GM23338 (cell line): Measurements from ENCODE around the gene MFNG.

Experiments used
- JUNB ChIP-seq: IDR thresholded peaks from one replicate; pipeline ENCODE4 v1.6.1; 2016; ENCODE audit warnings: antibody characterized with exemption; ENCODE audit not compliant: unreplicated experiment
- POLR2AphosphoS5 ChIP-seq: IDR thresholded peaks from 2 replicates; pipeline ENCODE4 v1.6.1; 2016; ENCODE audit warnings: antibody characterized with exemption, low read depth
- STAT1 ChIP-seq: IDR thresholded peaks from one replicate; pipeline ENCODE4 v1.6.1; 2016; ENCODE audit warnings: antibody characterized with exemption; ENCODE audit not compliant: unreplicated experiment
- TF ChIP-seq, protein P1 (sequence below): IDR thresholded peaks from one replicate; pipeline ENCODE4 v1.6.1; 2018; ENCODE audit warnings: antibody characterized with exemption; ENCODE audit not compliant: unreplicated experiment
- TF ChIP-seq, protein P2 (sequence below), 2 experiments: fragments of 200-600 bp in 1 of 2; sonication (generic) in 1 of 2; conservative IDR thresholded peaks; 2 replicates each; pipeline versions ENCODE4 v1.5.1 to v1.6.1; 2016 to 2017; ENCODE audit warnings: antibody characterized with exemption in 2 of 2, low read depth in 2 of 2, mild to moderate bottlenecking in 2 of 2, moderate library complexity in 1 of 2
- TF ChIP-seq, protein P3 (sequence below): fragments of 250-450 bp; sonication (Bioruptor Pico); IDR thresholded peaks from 2 replicates; pipeline ENCODE4 v1.5.0; 2020; ENCODE audit warnings: mild to moderate bottlenecking, moderate library complexity

DNA sequence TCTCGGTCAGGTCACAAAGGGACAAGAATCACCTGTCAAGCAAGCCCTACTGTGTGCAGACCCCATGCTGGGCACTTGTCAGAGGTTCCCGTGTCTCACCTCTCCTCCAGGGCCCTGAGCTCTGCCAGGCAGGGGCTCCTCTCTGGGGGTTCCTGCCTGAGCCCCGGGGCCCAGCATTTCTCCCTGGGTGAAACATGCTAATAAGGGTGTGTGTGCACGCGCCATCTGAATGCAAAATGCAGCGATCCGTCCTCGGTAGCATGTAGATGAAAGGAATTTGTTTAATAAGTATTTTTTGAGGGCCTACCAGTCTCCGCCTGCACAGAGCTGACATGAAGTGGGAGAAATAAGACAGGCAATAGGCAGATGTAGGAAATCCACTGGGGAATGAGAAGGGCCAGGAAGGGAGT lies 64.7 kb downstream of the MFNG start:
- TF ChIP-seq, protein P1, sequence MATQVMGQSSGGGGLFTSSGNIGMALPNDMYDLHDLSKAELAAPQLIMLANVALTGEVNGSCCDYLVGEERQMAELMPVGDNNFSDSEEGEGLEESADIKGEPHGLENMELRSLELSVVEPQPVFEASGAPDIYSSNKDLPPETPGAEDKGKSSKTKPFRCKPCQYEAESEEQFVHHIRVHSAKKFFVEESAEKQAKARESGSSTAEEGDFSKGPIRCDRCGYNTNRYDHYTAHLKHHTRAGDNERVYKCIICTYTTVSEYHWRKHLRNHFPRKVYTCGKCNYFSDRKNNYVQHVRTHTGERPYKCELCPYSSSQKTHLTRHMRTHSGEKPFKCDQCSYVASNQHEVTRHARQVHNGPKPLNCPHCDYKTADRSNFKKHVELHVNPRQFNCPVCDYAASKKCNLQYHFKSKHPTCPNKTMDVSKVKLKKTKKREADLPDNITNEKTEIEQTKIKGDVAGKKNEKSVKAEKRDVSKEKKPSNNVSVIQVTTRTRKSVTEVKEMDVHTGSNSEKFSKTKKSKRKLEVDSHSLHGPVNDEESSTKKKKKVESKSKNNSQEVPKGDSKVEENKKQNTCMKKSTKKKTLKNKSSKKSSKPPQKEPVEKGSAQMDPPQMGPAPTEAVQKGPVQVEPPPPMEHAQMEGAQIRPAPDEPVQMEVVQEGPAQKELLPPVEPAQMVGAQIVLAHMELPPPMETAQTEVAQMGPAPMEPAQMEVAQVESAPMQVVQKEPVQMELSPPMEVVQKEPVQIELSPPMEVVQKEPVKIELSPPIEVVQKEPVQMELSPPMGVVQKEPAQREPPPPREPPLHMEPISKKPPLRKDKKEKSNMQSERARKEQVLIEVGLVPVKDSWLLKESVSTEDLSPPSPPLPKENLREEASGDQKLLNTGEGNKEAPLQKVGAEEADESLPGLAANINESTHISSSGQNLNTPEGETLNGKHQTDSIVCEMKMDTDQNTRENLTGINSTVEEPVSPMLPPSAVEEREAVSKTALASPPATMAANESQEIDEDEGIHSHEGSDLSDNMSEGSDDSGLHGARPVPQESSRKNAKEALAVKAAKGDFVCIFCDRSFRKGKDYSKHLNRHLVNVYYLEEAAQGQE = no peak
- TF ChIP-seq, protein P2, sequence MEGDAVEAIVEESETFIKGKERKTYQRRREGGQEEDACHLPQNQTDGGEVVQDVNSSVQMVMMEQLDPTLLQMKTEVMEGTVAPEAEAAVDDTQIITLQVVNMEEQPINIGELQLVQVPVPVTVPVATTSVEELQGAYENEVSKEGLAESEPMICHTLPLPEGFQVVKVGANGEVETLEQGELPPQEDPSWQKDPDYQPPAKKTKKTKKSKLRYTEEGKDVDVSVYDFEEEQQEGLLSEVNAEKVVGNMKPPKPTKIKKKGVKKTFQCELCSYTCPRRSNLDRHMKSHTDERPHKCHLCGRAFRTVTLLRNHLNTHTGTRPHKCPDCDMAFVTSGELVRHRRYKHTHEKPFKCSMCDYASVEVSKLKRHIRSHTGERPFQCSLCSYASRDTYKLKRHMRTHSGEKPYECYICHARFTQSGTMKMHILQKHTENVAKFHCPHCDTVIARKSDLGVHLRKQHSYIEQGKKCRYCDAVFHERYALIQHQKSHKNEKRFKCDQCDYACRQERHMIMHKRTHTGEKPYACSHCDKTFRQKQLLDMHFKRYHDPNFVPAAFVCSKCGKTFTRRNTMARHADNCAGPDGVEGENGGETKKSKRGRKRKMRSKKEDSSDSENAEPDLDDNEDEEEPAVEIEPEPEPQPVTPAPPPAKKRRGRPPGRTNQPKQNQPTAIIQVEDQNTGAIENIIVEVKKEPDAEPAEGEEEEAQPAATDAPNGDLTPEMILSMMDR (conservative IDR thresholded peaks at IDR 0.05; ENCODE audit: low read depth in 2 of 2) = no peak
- TF ChIP-seq POLR2AphosphoS5 = no peak
- TF ChIP-seq, protein P3, sequence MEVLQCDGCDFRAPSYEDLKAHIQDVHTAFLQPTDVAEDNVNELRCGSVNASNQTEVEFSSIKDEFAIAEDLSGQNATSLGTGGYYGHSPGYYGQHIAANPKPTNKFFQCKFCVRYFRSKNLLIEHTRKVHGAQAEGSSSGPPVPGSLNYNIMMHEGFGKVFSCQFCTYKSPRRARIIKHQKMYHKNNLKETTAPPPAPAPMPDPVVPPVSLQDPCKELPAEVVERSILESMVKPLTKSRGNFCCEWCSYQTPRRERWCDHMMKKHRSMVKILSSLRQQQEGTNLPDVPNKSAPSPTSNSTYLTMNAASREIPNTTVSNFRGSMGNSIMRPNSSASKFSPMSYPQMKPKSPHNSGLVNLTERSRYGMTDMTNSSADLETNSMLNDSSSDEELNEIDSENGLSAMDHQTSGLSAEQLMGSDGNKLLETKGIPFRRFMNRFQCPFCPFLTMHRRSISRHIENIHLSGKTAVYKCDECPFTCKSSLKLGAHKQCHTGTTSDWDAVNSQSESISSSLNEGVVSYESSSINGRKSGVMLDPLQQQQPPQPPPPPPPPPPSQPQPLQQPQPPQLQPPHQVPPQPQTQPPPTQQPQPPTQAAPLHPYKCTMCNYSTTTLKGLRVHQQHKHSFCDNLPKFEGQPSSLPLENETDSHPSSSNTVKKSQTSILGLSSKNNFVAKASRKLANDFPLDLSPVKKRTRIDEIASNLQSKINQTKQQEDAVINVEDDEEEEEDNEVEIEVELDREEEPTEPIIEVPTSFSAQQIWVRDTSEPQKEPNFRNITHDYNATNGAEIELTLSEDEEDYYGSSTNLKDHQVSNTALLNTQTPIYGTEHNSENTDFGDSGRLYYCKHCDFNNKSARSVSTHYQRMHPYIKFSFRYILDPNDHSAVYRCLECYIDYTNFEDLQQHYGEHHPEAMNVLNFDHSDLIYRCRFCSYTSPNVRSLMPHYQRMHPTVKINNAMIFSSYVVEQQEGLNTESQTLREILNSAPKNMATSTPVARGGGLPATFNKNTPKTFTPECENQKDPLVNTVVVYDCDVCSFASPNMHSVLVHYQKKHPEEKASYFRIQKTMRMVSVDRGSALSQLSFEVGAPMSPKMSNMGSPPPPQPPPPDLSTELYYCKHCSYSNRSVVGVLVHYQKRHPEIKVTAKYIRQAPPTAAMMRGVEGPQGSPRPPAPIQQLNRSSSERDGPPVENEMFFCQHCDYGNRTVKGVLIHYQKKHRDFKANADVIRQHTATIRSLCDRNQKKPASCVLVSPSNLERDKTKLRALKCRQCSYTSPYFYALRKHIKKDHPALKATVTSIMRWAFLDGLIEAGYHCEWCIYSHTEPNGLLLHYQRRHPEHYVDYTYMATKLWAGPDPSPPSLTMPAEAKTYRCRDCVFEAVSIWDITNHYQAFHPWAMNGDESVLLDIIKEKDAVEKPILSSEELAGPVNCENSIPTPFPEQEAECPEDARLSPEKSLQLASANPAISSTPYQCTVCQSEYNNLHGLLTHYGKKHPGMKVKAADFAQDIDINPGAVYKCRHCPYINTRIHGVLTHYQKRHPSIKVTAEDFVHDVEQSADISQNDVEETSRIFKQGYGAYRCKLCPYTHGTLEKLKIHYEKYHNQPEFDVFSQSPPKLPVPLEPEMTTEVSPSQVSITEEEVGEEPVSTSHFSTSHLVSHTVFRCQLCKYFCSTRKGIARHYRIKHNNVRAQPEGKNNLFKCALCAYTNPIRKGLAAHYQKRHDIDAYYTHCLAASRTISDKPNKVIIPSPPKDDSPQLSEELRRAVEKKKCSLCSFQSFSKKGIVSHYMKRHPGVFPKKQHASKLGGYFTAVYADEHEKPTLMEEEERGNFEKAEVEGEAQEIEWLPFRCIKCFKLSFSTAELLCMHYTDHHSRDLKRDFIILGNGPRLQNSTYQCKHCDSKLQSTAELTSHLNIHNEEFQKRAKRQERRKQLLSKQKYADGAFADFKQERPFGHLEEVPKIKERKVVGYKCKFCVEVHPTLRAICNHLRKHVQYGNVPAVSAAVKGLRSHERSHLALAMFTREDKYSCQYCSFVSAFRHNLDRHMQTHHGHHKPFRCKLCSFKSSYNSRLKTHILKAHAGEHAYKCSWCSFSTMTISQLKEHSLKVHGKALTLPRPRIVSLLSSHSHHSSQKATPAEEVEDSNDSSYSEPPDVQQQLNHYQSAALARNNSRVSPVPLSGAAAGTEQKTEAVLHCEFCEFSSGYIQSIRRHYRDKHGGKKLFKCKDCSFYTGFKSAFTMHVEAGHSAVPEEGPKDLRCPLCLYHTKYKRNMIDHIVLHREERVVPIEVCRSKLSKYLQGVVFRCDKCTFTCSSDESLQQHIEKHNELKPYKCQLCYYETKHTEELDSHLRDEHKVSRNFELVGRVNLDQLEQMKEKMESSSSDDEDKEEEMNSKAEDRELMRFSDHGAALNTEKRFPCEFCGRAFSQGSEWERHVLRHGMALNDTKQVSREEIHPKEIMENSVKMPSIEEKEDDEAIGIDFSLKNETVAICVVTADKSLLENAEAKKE = no peak
- no peak for TF ChIP-seq JUNB
- TF ChIP-seq STAT1 = no peak
